Esophagus squamous epithelium (tissue), 5 donors: ENCODE measurements around the gene UGT1A5. TPM values are rescaled to one million over a fixed set of nuclear protein-coding genes. Genes with fewer than 3 reads are reported as not detected.
A peak's percentile ranks its signal among the peaks of the same experiment; 100 is the strongest.

ENCODE experiments used
- DNase-seq: peaks from one replicate; lab custom pipeline; 2025; lab: John Stamatoyannopoulos, UW
- H3K27ac ChIP-seq, 4 donors: fragments of 200-600 bp; sonication (generic); one replicate each; pipeline ENCODE4 v1.5.1; 2016 to 2019; ENCODE audit warnings: mild to moderate bottlenecking in 1 of 4
- H3K27me3 ChIP-seq, 4 donors: fragments of 200-600 bp; sonication (generic); 1 replicate in 3 of 4; 2 replicates in 1 of 4; pipeline versions ENCODE4 v1.5.1 to v1.6.0; 2017 to 2021; ENCODE audit warnings: antibody characterized with exemption in 1 of 4
- H3K36me3 ChIP-seq, 3 donors: fragments of 200-600 bp; sonication (generic); one replicate each; pipeline ENCODE4 v1.5.1; 2016 to 2019
- H3K4me1 ChIP-seq, 3 donors: fragments of 200-600 bp; sonication (generic); one replicate each; pipeline ENCODE4 v1.5.1; 2017 to 2019
- H3K4me3 ChIP-seq, 4 donors: fragments of 200-600 bp; sonication (generic); 1 replicate in 3 of 4; 2 replicates in 1 of 4; pipeline ENCODE4 v1.5.1; 2016 to 2019; ENCODE audit warnings: mild to moderate bottlenecking in 2 of 4, moderate library complexity in 1 of 4
- H3K9me3 ChIP-seq, 3 donors: fragments of 200-600 bp; sonication (generic); one replicate each; pipeline ENCODE4 v1.5.1; 2016 to 2019
- CTCF ChIP-seq, 6 experiments: fragments of 450-650 bp in 4 of 6; fragments of 200-600 bp in 2 of 6; sonication (generic) in 2 of 6; IDR thresholded peaks; one replicate each; pipeline ENCODE4 v1.5.1; 2016 to 2019; ENCODE audit warnings: antibody characterized with exemption in 6 of 6, mild to moderate bottlenecking in 4 of 6, moderate library complexity in 4 of 6
- POLR2A ChIP-seq, 4 donors: fragments of 450-650 bp; IDR thresholded peaks; one replicate each; pipeline ENCODE4 v1.6.1; 2017; ENCODE audit warnings: antibody characterized with exemption in 4 of 4, mild to moderate bottlenecking in 4 of 4, moderate library complexity in 3 of 4
- WGBS, 2 donors: methylation state at CpG; one replicate each; pipeline ENCODE4 v1.1.5; 2018; 5-methylcytosine and 5-hydroxymethylcytosine counted together
- intact Hi-C: fragments of 100-400 bp; cut with DNase I; formaldehyde crosslinking; loops from one replicate; pipeline ENCODE4 v1.15.0; 2022
- total RNA-seq, 4 donors: library from RNA; depleted of rRNA; stranded (reverse); fragments of >200 nt; gene quantifications; one replicate each; pipeline ENCODE4 v1.1.0, GENCODE V29; 2016
- donor health status: DM: yes; HTN: yes; CAD: no.

Gene UGT1A5
- total RNA-seq, 4 donors from 2014 or later = 0.67 to 9.7 (median 5.8) TPM

GRCh38 chr2:233688341-233688740 is 24.4 kb upstream of the UGT1A5 start:
- no peak overlapping the region for H3K4me3 ChIP-seq
- H3K27me3 ChIP-seq = no peaks in the 10 kb centered on the region
- no peaks in the 10 kb centered on the region for H3K9me3 ChIP-seq
- peak overlapping the region in 3 of 4 donors; percentile 86 to 92 (median 90) for H3K27ac ChIP-seq
- H3K36me3 ChIP-seq = no peaks in the 10 kb centered on the region
- intact Hi-C loops = no loop called here
- peaks cover 0 to 61% (median 16%) of the 10 kb centered on the region in 3 donors for H3K4me1 ChIP-seq
- WGBS, 2 donors = 62 to 77% methylated on average over 5 of the region's 5 CpGs
- no peak for DNase-seq
- TF ChIP-seq POLR2A (IDR thresholded peaks at IDR 0.05) = no peak
- TF ChIP-seq CTCF (IDR thresholded peaks at IDR 0.05) = no peak

- H3K4me3 ChIP-seq = no peak overlapping the region
- no peaks in the 10 kb centered on the region for H3K27me3 ChIP-seq
- no peaks in the 10 kb centered on the region for H3K36me3 ChIP-seq
- intact Hi-C loops = no loop called here
- peaks cover 0 to 66% (median 16%) of the 10 kb centered on the region in 3 donors for H3K4me1 ChIP-seq
- TF ChIP-seq CTCF (IDR thresholded peaks at IDR 0.05) = no peak
- TF ChIP-seq POLR2A (IDR thresholded peaks at IDR 0.05) = no peak
- no peak for DNase-seq
- peak overlapping the region in 3 of 4 donors; percentile 86 to 92 (median 90) for H3K27ac ChIP-seq
- no peaks in the 10 kb centered on the region for H3K9me3 ChIP-seq
Measured at GRCh38 chr2:233689031-233689430, 23.7 kb upstream of the UGT1A5 start.

GRCh38 chr2:233689501-233689900 is 23.2 kb upstream of the UGT1A5 start:
- Histone ChIP-seq H3K36me3 (no peaks in the 10 kb centered on the region), H3K27me3 (no peaks in the 10 kb centered on the region), H3K9me3 (no peaks in the 10 kb centered on the region), H3K4me1 (peaks cover 0 to 71% (median 16%) of the 10 kb centered on the region in 3 donors), H3K4me3 (no peak overlapping the region), H3K27ac (peak overlapping the region in 3 of 4 donors; percentile 86 to 92 (median 90))
- intact Hi-C loops = no loop called here
- 9 to 11% methylated on average over 3 of the region's 3 CpGs for WGBS, 2 donors
- TF ChIP-seq POLR2A (IDR thresholded peaks at IDR 0.05) = no peak
- no peak for TF ChIP-seq CTCF (IDR thresholded peaks at IDR 0.05)
- DNase-seq = no peak

GRCh38 chr2:233690444-233690843 is 22.3 kb upstream of the UGT1A5 start:
- no peak for DNase-seq
- Histone ChIP-seq H3K4me3 (no peak overlapping the region), H3K27ac (peak overlapping the region; percentile 82 to 92 (median 88)), H3K9me3 (no peaks in the 10 kb centered on the region), H3K27me3 (no peaks in the 10 kb centered on the region), H3K4me1 (peaks cover 0 to 75% (median 16%) of the 10 kb centered on the region in 3 donors), H3K36me3 (no peaks in the 10 kb centered on the region)
- intact Hi-C loops = no loop called here
- TF ChIP-seq POLR2A (IDR thresholded peaks at IDR 0.05) = no peak
- TF ChIP-seq CTCF (IDR thresholded peaks at IDR 0.05) = no peak
- 29 to 35% methylated on average over 4 of the region's 4 CpGs for WGBS, 2 donors

GRCh38 chr2:233691443-233692433 is 21.0 kb upstream of the UGT1A5 start:
- Histone ChIP-seq H3K27ac (peak overlapping the region; percentile 82 to 92 (median 88)), H3K4me3 (peak overlapping the region; percentile 34 to 47 (median 43)), H3K4me1 (peaks cover 0 to 70% (median 16%) of the 10 kb centered on the region in 3 donors), H3K36me3 (no peaks in the 10 kb centered on the region), H3K27me3 (no peaks in the 10 kb centered on the region), H3K9me3 (no peaks in the 10 kb centered on the region)
- DNase-seq = no peak
- intact Hi-C loops = no loop called here
- WGBS, 2 donors = 41 to 47% methylated on average over 9 to 11 of the region's 11 CpGs
- no peak for TF ChIP-seq CTCF (IDR thresholded peaks at IDR 0.05)
- peak in 3 of 4 donors; percentile 74 to 90 (median 80) for TF ChIP-seq POLR2A (IDR thresholded peaks at IDR 0.05)
